Measurements from ENCODE around the gene GNAO1.

GRCh38 chr16:56145369-56145768, 45.9 kb upstream of the GNAO1 start:
- TF ChIP-seq CREB5 (CRISPR knock-in tag; IDR thresholded peaks at IDR 0.05; ENCODE audit: low read depth): no peak
- no peak for TF ChIP-seq ARNTL (CRISPR knock-in tag; IDR thresholded peaks at IDR 0.05; ENCODE audit: borderline replicate concordance, low read depth)
- no peak for TF ChIP-seq RARB (CRISPR knock-in tag; IDR thresholded peaks at IDR 0.05)
- TF ChIP-seq ZNF8 (CRISPR knock-in tag; IDR thresholded peaks at IDR 0.05): no peak
- TF ChIP-seq GLIS3 (CRISPR knock-in tag; IDR thresholded peaks at IDR 0.05): no peak
- no peak for TF ChIP-seq POU6F1 (CRISPR knock-in tag; IDR thresholded peaks at IDR 0.05; ENCODE audit: borderline replicate concordance, low read depth)
- TF ChIP-seq PATZ1 (CRISPR knock-in tag; IDR thresholded peaks at IDR 0.05; ENCODE audit: borderline replicate concordance): no peak
- TF ChIP-seq ZFP30 (CRISPR knock-in tag; IDR thresholded peaks at IDR 0.05): no peak
- TF ChIP-seq ZNF70 (CRISPR knock-in tag; IDR thresholded peaks at IDR 0.05): no peak
- TF ChIP-seq ISL1 (CRISPR knock-in tag; IDR thresholded peaks at IDR 0.05): no peak
- TF ChIP-seq ZC3H10 (CRISPR knock-in tag; IDR thresholded peaks at IDR 0.05): no peak
- TF ChIP-seq ZFP3 (CRISPR knock-in tag; IDR thresholded peaks at IDR 0.05): no peak
- TF ChIP-seq BACH2 (CRISPR knock-in tag; IDR thresholded peaks at IDR 0.05; ENCODE audit: borderline replicate concordance): no peak
